SK-N-SH (cell line): ENCODE results near the gene GNAZ. TPM values are rescaled to one million over a fixed set of nuclear protein-coding genes. Genes with fewer than 3 reads are reported as not detected.

Source experiments
- CTCF ChIA-PET: fragments of 300-600, 350-600 bp; formaldehyde crosslinking; extraction: SDS; loops from one replicate; lab custom pipeline; 2021; lab: Yijun Ruan, JAX
- POLR2A ChIA-PET: fragments of 350-600 bp; sonication (Branson Sonifier 250); formaldehyde crosslinking; extraction: SDS; loops from one replicate; lab custom pipeline; 2020; ENCODE audit warnings: antibody characterized with exemption, inconsistent platforms; lab: Yijun Ruan, JAX
- DNase-seq: peaks from one replicate; pipeline ENCODE4 v3.0.0; 2012
- H2AFZ ChIP-seq: fragments of 200-600 bp; sonication (generic); 2 replicates; pipeline ENCODE4 v1.8.1; 2016; ENCODE audit warnings: antibody characterized with exemption, mild to moderate bottlenecking, low read depth
- H3F3A ChIP-seq: fragments of 200-600 bp; sonication (generic); replicated peaks from 2 replicates; pipeline ENCODE3; 2016; ENCODE audit warnings: antibody characterized with exemption, mild to moderate bottlenecking; ENCODE audit not compliant: insufficient read depth
- H3K27ac ChIP-seq, 2 experiments: fragments of 200-500 bp in 1 of 2; fragments of 200-600 bp in 1 of 2; sonication (Bioruptor generic) in 1 of 2; sonication (generic), shearing (Covaris generic) in 1 of 2; 2 replicates each; pipeline versions ENCODE4 v1.5.1 to v1.6.1; 2014 to 2016; ENCODE audit warnings: low read depth in 2 of 2, inconsistent platforms in 1 of 2, low read length in 1 of 2, mild to moderate bottlenecking in 1 of 2, mixed read lengths in 1 of 2
- H3K27me3 ChIP-seq: fragments of 200-600 bp; sonication (generic), shearing (Covaris generic); 2 replicates; pipeline ENCODE4 v1.6.1; 2016; ENCODE audit warnings: mixed run types; ENCODE audit not compliant: insufficient read depth
- H3K36me3 ChIP-seq, 2 experiments: fragments of 200-500 bp in 1 of 2; fragments of 200-600 bp in 1 of 2; sonication (Bioruptor generic) in 1 of 2; sonication (generic) in 1 of 2; replicated peaks in 1 of 2; 2 replicates each; pipeline versions ENCODE3 to v1.5.1; 2014 to 2016; ENCODE audit warnings: low read length in 1 of 2, mild to moderate bottlenecking in 1 of 2; ENCODE audit not compliant: insufficient read depth in 2 of 2, control insufficient read depth in 1 of 2
- H3K4me1 ChIP-seq, 2 experiments: fragments of 200-500 bp in 1 of 2; fragments of 200-600 bp in 1 of 2; sonication (Bioruptor generic) in 1 of 2; sonication (generic), shearing (Covaris generic) in 1 of 2; 2 replicates each; pipeline versions ENCODE4 v1.5.1 to v1.6.1; 2014 to 2016; ENCODE audit warnings: low read depth in 1 of 2, low read length in 1 of 2, mixed run types in 1 of 2; ENCODE audit not compliant: insufficient read depth in 2 of 2, control insufficient read depth in 1 of 2
- H3K4me2 ChIP-seq: fragments of 200-600 bp; sonication (generic), shearing (Covaris generic); 2 replicates; pipeline ENCODE4 v1.6.1; 2017; ENCODE audit warnings: mixed run types
- H3K4me3 ChIP-seq, 2 experiments: fragments of 200-500 bp in 1 of 2; fragments of 200-600 bp in 1 of 2; sonication (Bioruptor generic) in 1 of 2; sonication (generic), shearing (Covaris generic) in 1 of 2; 2 replicates each; pipeline versions ENCODE4 v1.5.1 to v1.8.1; 2014 to 2016; ENCODE audit warnings: low read depth in 2 of 2, inconsistent platforms in 1 of 2, low read length in 1 of 2, mild to moderate bottlenecking in 1 of 2, mixed read lengths in 1 of 2, moderate library complexity in 1 of 2
- H3K79me2 ChIP-seq: fragments of 200-600 bp; sonication (generic); 2 replicates; pipeline ENCODE4 v1.8.1; 2017; ENCODE audit warnings: mild to moderate bottlenecking; ENCODE audit not compliant: insufficient read depth
- H3K9ac ChIP-seq: fragments of 200-600 bp; sonication (generic); 2 replicates; pipeline ENCODE4 v1.6.1; 2017; ENCODE audit warnings: mixed run types
- H3K9me2 ChIP-seq: fragments of 200-600 bp; sonication (generic); 2 replicates; pipeline ENCODE4 v1.6.1; 2017; ENCODE audit warnings: mixed run types
- H3K9me3 ChIP-seq: fragments of 200-600 bp; sonication (generic); 2 replicates; pipeline ENCODE4 v1.6.1; 2017; ENCODE audit warnings: mixed run types, mild to moderate bottlenecking, moderate library complexity
- H4K20me1 ChIP-seq: fragments of 200-600 bp; sonication (generic); 2 replicates; pipeline ENCODE4 v1.6.1; 2017; ENCODE audit warnings: mild to moderate bottlenecking, mixed run types; ENCODE audit not compliant: insufficient read depth
- CHD2 ChIP-seq: fragments of 150-350 bp; IDR thresholded peaks from 2 replicates; pipeline ENCODE4 v1.6.1; 2018; ENCODE audit warnings: low read length; ENCODE audit not compliant: partially characterized antibody
- CTCF ChIP-seq: fragments of 200-600 bp; sonication (generic); IDR thresholded peaks from 2 replicates; pipeline ENCODE4 v1.6.1; 2017; ENCODE audit warnings: antibody characterized with exemption, mild to moderate bottlenecking, moderate library complexity
- EP300 ChIP-seq, 2 experiments: IDR thresholded peaks; 2 replicates each; pipeline versions ENCODE4 v1.4.0 to v1.6.1; 2012; ENCODE audit warnings: borderline replicate concordance in 1 of 2, low read depth in 1 of 2, low read length in 1 of 2
- GATA2 ChIP-seq: sonication (generic); formaldehyde crosslinking; IDR thresholded peaks from 2 replicates; pipeline ENCODE4 v1.5.0; 2020; ENCODE audit warnings: mild to moderate bottlenecking, missing genetic modification reagents
- JUND ChIP-seq: IDR thresholded peaks from 2 replicates; pipeline ENCODE4 v1.4.0; 2012
- RFX5 ChIP-seq: IDR thresholded peaks from 2 replicates; pipeline ENCODE4 v1.6.1; 2012; ENCODE audit warnings: mild to moderate bottlenecking, improper control_type of control experiment, low read length
- SIN3A ChIP-seq: IDR thresholded peaks from 2 replicates; pipeline ENCODE4 v1.6.1; 2012; ENCODE audit warnings: low read depth, mild to moderate bottlenecking, low read length, moderate library complexity, borderline replicate concordance
- SMC3 ChIP-seq: IDR thresholded peaks from 2 replicates; pipeline ENCODE4 v1.6.1; 2012; ENCODE audit warnings: low read depth, low read length, improper control_type of control experiment
- ZBTB33 ChIP-seq: IDR thresholded peaks from 2 replicates; pipeline ENCODE4 v1.4.0; 2012; ENCODE audit warnings: low read depth, borderline replicate concordance
- WGBS: methylation state at CpG from one replicate; pipeline ENCODE4 v1.1.6; 2017; ENCODE audit warnings: low lambda C conversion rate; 5-methylcytosine and 5-hydroxymethylcytosine counted together
- polyA plus RNA-seq, 3 experiments: library from polyadenylated mRNA; depleted of rRNA; stranded (reverse); fragments of >200 nt; gene quantifications; 2 replicates each; pipeline ENCODE4 v1.2.3, GENCODE V29; 2012

Gene GNAZ
- polyA plus RNA-seq, 1 of the 3 experiments (the other 2 are of a cell fraction): 6.5 TPM

DNA sequence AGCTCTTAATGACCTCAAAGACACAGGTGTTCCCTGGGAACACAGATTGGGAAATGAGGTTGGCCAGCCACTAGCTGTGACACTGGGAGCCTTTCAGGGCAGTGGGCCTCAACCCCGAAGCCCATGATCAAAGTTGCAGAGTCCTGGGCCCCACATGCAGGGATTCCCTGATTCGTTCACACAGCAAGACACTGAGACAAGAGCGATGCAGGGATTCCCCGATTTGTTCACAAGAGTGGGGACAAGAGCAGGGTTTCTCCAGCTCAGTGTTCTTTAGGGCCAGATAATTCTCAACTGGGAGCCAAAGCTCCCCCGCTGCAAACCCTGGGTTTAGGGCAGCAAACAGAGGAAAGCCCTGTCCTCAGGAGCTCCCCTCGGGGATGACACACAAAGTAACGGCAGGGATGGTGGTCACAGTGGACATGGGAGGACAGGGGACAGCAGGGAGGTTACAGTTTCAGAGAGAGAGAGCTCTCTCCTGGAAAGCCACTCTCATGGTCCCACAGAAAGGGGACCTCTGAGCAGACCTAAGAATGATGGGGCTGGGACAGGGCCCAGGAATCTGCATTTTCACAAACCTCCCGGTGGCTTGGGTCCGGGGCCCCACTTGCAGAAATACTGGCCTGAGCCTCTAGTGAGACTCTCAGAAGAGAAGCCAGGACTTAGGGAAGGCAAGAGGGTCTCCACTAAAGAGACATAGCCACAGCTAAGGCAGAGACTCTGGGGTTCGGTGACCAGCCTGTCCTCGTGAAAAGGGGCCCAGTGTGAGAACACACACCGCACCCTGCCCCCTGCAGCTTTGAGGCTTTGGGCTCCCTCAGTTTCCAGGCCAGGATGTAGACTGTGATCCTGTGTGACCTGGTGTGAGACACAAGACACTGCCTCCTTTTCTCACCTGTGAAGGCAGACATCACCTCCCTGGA is 7.4 kb upstream of the GNAZ start:
- H3K9me3 ChIP-seq: no peaks in the 10 kb centered on the region
- H2AFZ ChIP-seq: no peak overlapping the region
- H3K4me3 ChIP-seq: no peak overlapping the region
- no peaks in the 10 kb centered on the region; the same call in 1 of the 2 replicates for H3K27me3 ChIP-seq
- H3K36me3 ChIP-seq: no peaks in the 10 kb centered on the region
- DNase-seq: peak; percentile 5
- CTCF ChIA-PET: interaction anchor here (0.8 to 2.7 kb wide), 5 partner anchors 8 to 104 kb away, joined by 3 to 14 read pairs (median 3); no protein-coding TSS in a partner anchor
- no peaks in the 10 kb centered on the region; a peak in 1 of 4 replicates for H3K4me1 ChIP-seq
- H3K79me2 ChIP-seq: no peaks in the 10 kb centered on the region
- POLR2A ChIA-PET: no interaction called here
- WGBS: 65% methylated on average over 11 of the region's 12 CpGs
- no peak overlapping the region for H3K4me2 ChIP-seq
- H3K9ac ChIP-seq: no peak overlapping the region
- H3F3A ChIP-seq: no peaks in the 10 kb centered on the region
- no peaks in the 10 kb centered on the region for H3K9me2 ChIP-seq
- no peak for TF ChIP-seq EP300 (IDR thresholded peaks at IDR 0.05; ENCODE audit: borderline replicate concordance in 1 of 2, low read depth in 1 of 2, low read length in 1 of 2)
- TF ChIP-seq ZBTB33: no peak
- TF ChIP-seq SIN3A: no peak
- no peak for TF ChIP-seq RFX5
- TF ChIP-seq CHD2: no peak
- no peak for TF ChIP-seq CTCF
- no peak for TF ChIP-seq SMC3
- TF ChIP-seq JUND: no peak
- TF ChIP-seq GATA2 (CRISPR knock-in tag): no peak
- H3K27ac ChIP-seq: no peak overlapping the region
- no peaks in the 10 kb centered on the region for H4K20me1 ChIP-seq
